NCI-H446 (cell line): ENCODE results near the gene SIGLEC10.

ENCODE experiments used
- DNase-seq, 2 experiments: peaks; one replicate each; lab custom pipeline; 2025; lab: John Stamatoyannopoulos, UW

The SIGLEC10 gene

DNA sequence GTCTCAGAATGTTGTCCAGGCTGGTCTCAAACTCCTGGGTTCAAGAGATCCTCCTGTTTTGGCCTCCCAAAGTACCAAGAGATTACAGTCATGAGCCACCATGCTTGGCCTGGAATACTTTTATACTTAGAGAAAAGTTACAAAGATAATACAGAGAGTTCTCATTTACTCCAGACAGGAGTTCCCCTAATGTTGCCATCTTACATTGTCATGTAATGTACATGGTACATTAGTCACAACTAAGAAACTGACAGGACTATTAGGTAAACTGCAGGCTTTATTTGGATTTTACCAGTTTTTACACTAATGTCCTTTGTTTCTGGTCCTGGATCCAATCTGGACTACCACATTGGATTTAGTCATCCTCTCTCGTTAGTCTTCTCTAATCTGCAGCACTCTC is 24.7 kb downstream of the SIGLEC10 start:
- DNase-seq: no peak

DNA sequence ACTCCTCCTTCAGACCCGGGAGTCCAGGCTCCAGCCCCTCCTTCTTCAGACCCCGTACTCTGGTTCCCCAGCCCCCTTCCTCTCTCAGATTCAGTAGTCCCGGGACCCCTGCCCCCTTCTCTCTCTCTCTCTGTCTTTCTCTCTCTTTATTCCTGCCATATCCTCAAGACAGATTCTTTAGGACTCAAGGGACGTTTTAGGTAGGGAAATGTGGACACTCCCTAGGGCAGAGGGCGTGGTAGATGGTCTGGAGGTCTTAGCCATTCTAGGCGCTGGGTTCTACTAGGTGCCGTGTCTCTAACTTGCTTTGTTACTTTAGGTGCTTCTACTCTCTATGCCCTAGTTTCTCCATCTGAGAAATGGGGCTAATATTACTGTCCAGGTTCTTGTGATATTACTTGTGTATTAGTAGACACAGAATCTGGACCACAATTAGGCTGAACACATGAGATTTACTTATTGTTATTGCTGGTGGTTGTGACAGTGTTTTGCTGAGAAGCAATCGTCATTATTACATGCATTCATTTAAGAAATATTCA is 26.3 kb downstream of the SIGLEC10 start:
- no peak for DNase-seq

DNA sequence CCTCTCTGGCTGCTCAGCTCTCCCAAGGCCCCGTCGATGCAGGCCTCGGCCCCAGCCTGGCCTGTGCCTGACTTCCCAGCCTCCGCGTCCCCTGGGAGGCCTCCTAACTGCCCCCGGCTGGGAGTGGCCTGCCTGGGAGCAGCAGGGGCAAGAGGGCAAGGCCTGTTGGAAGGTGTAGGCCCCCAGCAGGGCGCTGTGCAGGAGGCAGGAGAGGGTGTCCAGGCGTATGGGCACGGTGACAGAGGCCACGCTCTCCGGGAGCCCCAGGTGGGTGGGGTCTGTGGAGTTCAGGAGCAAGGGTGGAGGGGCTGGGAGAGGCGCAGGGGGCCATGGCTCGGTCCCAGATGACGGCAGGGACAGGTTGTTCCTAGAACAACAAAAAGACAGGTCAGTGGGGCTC is 28.3 kb downstream of the SIGLEC10 start:
- DNase-seq: no peak

DNA sequence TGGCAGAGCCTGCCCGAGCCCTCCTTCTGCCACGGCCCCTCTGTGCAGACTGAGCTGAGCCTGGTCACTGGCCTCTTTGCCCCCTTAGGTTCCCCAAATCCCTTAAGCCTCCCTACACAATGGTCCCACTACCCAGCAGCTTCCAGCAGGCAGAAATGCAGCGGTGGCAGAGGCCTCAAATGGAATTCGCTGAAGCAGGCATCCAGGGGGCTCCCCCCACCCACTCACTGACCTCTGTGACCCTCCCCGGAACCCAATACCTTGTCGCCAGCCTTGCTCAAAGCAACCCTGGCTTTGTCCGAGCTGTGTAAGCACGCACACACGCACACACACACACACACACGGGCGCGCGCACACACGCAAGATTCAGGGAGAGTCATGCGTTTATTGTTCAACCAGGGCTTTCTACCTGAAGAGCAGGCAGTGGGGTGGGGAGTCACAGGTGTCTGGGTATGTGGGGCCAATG is 29.5 kb downstream of the SIGLEC10 start, which contains the start of gene LIM2:
Gene LIM2 (minus strand): TSS at position 51 of the 466 bp plus-strand sequence. CDS start 531 bp downstream, outside the sequence.
- no peak for DNase-seq

DNA sequence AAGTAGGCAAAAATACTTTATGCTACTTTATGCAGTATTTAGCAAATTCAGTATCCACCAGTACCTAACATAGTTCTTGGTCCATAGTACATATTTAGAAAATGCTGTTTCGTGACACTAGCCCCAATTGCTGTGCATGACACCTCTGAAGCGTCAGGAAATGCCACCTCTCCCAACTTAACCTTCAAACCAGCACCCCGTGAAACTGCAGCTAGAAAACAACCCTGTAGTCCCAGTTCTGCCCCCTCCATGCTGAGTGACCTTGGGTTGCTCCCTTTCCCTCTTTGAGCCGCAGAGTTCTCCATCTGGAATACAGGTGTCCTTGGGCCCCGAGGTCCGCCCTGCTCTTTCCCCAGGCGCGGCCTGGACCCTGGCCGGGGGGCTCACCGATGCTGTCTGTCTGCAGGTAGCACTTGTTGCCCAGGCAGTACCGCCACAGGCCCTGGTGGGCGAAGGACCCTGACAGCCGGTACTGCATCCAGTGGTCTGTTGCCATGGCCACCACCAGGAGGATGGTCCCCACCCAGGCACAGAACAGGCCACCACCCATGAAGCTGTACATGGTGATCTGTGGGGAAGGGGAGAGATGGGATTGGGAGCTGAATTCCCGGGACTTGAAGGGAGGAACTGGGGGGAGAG is 30.4 kb downstream of the SIGLEC10 start:
- DNase-seq: no peak

DNA sequence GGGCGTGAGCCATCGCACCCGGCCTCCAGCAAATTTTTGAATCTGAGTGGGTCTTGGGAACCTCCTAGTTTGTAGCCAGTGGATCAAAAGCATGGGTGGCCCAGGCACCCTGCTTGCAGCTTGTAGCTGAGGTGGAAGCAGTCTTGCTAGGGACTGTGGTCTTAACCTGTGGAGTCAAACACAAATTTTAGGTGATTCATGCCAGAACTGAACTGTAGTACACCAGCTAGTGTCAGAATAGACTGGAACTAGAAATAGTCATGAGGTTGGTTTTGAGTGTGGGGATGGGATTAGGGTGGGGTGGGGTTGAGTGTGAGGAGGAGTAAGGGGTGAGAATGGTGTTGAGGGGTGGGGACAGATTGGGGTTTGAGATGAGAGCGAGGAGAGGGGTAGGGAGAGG is 35.4 kb downstream of the SIGLEC10 start:
- DNase-seq: no peak

DNA sequence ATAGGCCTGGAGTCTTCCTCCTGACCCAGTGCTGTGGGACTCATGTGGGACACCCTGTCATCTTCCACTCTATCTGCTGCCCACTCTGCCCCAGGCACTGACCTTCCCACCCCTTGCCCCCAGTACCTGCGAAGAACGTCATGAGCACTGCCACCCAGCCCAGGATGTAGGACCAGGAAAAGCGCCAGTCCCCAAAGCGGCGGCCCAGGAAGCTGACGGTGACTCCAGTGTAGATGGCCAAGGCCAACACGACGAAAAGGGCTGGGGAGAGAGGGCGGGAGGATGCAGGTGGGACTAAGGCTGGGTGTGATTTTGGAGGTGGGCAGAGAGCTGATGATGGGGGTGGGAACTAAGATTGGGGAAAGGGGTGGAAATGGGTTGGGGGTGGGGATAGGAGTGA is 37.1 kb downstream of the SIGLEC10 start:
- no peak for DNase-seq

DNA sequence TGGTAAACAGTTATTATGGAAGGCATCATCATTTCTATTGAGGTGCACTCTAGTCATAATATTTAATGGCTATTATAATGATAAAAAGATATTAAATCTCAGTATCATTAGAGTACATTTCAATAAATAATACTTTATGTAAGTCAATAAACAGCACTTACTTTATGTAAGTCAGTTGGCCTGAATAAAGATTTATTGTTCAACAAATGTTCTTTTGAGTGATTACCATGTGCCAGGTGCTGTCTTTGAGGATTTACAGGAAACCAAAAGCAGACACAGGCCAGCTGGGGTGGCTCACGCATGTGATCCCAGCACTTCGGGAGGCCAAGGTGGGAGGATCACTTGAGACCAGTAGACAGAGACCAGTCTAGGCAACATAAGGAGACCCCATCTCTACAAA is 40.0 kb downstream of the SIGLEC10 start:
- DNase-seq: no peak

DNA sequence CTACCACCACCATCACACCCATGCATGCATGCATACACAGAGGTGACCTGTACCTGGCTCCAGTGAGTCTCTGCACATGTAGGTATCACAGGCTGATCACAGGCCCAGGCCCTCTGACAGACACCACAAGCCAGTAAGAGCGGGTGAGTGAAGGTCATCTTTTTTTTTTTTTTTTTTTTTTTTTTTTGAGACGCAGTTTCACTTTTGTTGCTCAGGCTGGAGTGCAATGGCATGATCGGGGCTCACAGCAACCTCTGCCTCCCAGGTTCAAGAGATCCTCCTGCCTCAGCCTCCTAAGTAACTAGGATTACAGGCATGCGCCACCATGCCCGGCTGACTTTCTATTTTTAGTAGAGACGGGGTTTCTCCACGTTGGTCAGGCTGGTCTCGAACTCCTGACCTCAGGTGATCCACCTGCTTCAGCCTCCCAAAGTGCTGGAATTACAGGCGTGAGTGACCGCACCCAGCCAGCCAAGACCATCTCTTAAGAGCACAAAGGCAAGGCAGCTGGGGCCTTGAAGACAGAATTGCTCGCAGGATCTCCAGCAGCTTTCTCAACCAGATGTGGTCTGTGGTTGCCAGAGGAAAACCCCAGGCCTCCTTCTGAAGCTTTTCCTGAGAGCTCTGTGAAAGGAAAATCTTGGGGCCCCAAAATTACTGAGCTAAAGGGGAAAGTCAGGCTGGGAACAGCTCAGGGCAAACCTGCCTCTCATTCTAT is 41.8 kb downstream of the SIGLEC10 start:
- no peak for DNase-seq

DNA sequence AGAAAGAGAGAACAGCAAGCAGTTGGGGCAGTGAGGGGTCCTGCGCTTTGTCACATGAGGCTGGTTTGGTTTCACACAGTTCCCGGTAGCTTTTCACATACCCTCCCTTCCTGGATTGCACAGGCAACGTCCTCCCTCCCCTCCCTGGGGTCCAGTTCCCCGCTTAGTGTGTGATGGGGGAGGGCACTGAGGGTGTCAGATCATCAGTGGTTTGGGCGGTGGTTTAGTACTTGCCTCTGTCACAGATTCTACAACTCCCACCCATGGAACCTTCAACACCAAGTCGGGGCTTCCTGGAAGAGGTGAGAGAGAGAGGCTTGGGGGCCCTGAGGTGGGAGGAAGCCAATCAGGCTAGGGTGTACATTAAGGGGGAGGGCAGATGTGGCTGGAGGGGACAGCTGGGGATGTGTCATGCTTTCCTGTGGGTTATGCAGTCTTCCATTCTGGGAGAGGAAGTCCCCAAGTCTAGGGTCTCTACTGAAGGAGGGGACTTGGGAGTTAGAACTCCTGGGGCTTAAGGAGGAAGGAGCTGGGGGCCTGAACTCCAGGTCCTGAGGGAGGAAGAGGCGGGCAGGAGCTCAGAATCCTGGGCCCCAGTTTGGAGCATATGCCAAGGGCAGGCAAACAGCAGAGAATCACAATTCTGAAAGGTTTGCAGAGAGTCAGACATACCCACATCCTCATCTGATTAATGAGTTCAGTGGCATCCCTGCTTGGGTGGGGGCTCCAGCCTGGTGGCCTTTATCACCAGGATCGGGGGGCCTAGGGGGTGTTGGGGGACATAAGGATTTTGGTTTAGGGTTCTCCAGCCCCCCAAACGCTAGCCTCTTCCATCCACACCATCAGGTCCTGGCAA is 44.6 kb downstream of the SIGLEC10 start, which contains the start of gene NKG7:
Gene NKG7 (minus strand): TSS at position 6 of the 856 bp plus-strand sequence. CDS start 119 bp downstream, outside the sequence.
- no peak for DNase-seq

DNA sequence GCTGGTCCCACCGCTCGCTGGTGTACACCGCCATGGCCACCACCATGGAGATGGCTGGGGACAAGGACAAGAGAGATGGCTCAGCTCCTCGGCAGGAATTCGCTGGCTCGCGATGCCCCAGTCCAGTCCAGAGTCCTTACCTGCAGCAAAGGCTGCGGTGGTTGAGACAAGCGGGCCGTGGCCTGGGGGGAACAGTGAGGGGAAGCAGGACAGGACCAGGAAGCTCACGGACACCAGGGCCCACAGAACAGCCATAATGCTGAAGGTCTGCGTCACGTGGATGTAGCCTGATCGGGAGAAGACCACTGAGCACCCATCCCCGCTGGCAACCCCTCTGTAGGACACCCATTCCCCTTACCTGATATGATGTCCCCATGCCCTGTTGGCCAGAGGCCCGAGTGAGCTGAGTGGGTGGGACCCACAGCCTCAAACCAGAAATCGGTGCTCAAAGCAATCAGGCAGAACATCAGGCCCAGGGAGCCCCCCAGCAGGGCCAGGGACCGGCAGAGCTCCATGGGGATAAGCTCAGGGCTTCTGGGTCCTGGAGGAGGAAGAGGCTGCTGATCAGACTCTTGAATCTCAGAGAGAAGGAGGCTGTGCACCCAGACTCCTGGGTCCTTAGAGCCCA is 45.3 kb downstream of the SIGLEC10 start:
- no peak for DNase-seq

DNA sequence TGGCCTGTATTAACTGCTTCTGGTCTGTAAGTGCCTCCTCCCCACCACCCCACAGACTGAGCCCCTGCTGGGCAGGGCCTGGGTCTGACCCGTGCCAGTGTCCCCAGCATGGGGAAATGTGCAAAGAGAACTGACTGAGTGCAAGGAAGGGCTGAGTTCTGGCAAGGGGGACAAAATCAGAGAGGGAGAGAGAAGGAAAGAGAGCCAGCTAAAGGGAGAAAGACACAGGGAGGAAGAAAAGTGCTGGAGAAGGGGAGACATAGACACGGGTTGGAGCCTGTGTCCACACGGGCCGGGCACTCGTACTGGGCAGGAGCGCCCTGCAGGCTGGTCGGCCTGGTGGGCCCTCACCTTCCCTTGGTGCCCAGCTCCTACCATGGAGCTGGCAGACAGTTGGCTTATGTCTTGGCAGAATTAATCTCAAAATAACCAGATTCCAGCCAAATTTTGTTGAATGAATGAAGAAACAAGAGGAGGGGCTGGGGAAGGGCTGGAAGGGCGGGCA is 46.2 kb downstream of the SIGLEC10 start:
- no peak for DNase-seq

DNA sequence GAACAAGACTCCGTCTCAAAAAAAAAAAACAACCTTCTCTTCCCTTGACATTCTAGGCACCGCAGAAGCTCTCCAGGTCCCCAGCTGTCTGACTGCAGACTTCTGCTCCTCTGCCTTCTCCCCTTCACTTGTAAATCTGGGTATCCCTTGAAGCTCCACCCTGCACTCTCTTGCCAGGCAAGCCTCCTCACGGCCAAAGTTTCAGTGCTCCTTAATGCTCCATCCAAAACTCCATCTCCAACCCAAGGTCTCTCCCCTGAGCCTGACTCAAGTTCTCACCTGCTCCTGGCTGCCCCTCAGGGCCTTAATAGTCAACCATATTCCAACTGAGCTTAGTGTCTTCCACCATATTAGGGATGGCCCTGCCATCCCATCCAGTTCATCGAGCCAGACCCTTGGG is 47.2 kb downstream of the SIGLEC10 start:
- DNase-seq: no peak

DNA sequence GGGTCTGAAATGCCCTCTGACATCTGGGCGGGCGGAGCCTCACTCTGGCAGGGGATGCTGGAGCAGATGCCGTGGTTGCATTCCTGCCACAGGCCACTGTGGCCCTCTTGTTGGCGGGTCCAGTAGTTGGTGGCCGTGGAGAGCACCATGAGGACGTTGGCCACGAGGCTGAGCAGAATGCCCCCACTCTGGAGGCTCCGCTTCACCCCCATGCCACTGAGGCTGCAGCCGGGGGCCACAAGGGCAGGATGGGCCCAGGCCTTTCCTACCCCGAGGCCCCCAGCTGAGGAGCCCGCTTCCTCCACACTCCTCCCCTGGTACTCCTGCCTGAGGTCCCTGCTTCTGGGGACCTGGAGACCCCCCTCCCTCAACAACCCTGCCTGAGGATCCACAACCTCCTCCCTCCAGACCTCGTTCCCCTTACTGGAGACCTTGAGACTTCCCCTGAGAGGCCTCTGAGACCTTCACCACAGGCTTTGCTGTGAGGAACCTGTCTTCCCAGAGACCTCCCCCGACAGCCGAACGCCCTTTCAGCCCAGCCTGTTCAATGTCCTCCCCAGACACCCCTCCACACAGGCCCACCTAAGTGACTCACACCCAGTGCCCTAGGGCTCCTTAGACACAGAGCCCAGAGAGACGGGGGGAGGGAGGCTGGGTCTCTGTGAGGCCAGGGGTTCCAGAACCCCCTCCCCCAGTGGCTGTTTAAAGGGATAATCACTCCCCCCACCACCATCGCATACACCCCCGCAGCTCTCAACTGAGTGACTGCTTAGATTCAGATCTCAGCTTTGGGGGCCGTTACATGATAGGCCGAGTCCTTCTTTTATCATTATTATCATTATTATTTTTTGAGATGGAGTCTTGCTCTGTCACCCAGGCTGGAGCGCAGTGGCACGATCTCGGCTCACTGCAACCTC is 48.8 kb downstream of the SIGLEC10 start, which contains the start of gene CLDND2:
Gene CLDND2 (minus strand): TSS at position 638 of the 917 bp plus-strand sequence. CDS start 426 bp downstream, at position 212.
- DNase-seq: no peak

DNA sequence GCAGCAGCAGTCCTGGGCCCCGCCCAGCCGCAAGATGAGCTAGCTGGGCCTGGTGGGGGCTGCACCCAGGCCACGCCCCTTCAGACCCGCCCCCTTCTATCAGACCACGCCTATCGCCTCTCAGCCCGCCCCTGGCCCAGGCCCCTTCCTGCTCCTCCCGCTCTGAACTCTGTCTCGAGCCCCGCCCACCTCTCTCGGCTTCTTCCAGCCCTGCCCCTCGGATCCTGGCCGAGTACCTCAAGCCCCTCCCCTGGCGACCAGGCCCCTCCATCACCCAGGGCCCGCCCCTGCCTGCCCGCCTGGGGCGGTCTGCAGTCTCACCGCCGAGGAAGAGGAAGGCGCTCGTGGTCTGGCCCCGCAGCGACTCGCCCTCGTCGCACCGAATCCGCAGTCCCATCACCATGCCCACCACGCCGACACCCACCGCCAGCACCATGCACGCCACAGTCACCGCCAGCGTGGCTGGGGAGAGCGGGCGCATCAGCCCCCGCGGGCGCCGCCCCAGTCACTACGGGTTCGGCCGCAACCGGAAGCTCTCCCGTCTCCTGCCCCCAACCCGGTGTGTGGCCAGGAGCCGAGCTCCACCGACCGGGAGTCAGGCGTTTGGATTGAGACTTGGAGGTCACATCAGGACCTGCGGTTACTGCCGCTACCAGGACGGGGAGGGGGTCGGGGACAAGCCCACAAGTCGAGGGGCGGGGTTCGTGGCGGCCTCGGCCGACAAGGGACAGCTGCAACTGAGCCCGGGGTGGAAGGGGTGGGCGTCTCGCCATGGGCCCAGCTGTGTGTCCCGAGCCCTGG is 49.7 kb downstream of the SIGLEC10 start:
- DNase-seq: peak; percentile 91 to 98

DNA sequence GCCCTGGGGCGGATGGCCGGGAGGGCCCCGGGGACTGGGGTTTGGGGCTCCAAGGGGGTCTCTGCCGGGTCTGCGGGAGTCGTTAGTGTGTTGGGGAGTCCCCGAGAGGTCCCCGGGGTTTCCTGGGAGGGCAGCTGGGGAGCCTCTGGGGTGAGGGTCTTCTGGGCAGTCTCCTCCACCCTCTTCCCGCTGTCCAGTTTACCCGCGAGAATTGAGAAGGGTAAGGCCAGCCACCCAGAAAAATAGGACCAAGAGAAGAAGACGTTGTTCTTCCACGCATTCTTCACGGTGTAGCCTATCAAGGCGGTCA is 50.2 kb downstream of the SIGLEC10 start:
- no peak for DNase-seq

DNA sequence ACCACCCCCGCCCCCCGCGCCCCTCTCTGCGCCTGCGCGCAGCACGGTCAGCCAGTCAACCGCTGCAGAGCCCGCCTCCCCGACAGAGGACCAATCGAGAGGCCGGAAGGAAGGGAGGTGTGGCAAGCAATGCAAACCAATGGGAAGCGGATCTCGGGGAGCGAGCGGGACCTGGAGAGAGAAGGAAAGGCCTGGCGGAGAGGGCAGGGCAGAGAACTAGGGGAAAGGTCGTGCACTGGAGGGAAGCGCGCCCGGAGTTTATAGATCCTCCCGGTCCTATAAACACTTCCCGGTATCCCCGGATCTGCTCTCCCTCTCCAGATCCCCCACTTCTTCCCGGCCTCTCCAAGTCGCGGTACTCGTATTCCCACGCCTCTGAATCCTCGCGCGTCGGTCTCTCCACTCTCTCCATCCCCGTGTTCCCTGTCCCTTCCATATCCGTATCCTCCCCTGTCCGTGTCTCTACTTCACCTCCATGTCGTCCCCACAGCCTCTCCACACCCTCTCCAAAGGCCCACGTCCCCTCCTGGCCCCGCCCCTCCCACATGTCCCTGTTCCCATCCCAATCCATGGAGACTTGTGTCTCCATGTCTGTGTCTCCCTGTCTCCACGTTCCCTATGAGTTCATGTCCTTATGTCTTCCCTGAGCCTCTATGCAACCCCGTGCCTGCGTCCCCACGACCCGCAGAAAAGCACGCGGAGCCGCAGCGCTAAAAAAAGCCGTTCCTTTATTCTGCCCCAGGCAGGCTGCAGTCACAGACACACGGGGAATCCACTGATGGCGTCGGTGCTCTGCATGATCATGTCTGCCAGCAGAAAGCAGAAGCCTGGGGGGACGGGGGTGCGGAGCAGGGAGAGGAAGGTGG is 50.8 kb downstream of the SIGLEC10 start:
- peak; percentile 94 to 97 for DNase-seq

DNA sequence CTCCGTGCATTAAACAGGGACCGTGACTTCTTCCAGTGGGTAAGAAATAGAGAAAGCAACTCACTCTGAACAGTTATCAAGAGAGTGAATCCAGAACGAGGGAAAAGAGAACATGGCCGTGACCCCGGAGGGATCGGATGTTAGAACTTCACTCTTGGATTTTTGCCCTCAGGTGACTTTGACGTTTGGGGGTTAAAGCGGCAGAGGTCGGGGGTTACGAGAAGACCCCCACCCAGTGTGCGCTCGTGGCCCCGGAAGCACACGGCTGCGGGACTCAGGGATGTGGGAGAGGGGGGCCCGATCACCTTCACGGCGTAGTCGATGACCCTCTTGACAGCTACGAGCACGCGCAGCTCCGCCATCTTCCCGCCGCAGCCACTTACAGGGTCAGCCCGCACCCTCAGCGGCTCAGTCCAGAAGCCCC is 51.5 kb downstream of the SIGLEC10 start, which contains the start of gene ETFB:
Gene ETFB (minus strand): TSS at position 424 of the 424 bp plus-strand sequence. CDS start 62 bp downstream, at position 362.
- peak in 1 of 2 experiments; percentile 42 for DNase-seq
